ENCODE data around the gene TCF4.
A peak's percentile ranks its signal among the peaks of the same experiment; 100 is the strongest.

Gene TCF4

GRCh38 chr18:55547705-55548056 lies 40.3 kb downstream of the TCF4 start:
- DNase-seq (ENCODE audit: extremely low read depth in 1 of 2, low read depth in 1 of 2), result no peak

GRCh38 chr18:55546851-55547704 lies 40.9 kb downstream of the TCF4 start:
- DNase-seq (ENCODE audit: extremely low read depth in 1 of 2, low read depth in 1 of 2), result no peak

GRCh38 chr18:55544014-55544413 lies 44.0 kb downstream of the TCF4 start:
- no peak for DNase-seq (ENCODE audit: extremely low read depth in 1 of 2, low read depth in 1 of 2)

DNA sequence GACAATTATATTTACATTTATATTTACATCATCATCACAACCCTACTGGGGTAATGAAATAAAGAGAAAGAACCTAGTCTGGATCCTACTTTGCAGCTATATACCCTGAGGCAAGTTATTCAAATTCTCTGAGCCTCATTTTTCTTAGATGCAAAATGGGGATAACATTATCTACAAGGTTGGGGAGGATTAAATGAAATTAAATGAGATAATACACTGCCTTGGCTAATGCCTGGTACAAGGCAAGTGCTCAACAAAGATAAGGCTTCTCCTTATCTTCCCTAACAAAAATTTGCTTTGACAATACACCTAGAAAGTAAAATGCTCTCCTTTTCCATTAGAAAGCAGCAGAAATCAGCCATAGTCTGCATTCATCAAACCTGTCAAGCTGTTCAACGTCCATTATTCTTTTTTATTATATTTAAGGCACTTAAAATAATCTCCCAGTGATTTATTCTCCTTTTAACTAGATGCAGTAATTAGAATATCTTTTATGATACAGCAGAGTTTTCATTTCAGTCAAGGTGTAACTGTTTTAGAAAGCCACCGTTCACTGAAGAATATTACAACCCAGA lies 44.8 kb downstream of the TCF4 start:
- DNase-seq (ENCODE audit: extremely low read depth in 1 of 2, low read depth in 1 of 2), result no peak

- no peak for DNase-seq (ENCODE audit: extremely low read depth in 1 of 2, low read depth in 1 of 2)
These were observed 46.4 kb downstream of the TCF4 start for GRCh38 chr18:55541571-55541970.

- DNase-seq (ENCODE audit: extremely low read depth in 1 of 2, low read depth in 1 of 2), result no peak
These were observed 48.8 kb downstream of the TCF4 start for GRCh38 chr18:55539240-55539639.

DNA sequence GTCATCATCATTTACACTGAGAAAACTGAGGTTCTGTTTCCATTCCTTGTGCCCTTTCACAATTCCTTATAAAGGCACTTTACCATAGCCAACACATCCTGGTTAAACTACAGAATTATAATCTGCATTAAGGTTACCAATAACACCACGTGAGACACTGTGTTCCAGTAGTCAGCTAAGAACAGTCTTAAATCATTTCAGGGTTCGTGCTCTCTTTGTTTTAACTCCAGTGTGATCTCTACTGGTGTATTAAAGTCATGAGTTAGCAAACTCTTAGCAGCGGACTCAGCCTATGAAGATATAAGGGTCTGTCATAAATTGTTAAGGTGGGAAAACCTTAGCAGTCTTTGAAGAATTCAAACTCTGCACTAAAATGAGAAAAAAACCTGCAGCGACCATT lies 53.0 kb downstream of the TCF4 start:
- DNase-seq (ENCODE audit: extremely low read depth in 1 of 2, low read depth in 1 of 2), result no peak

DNA sequence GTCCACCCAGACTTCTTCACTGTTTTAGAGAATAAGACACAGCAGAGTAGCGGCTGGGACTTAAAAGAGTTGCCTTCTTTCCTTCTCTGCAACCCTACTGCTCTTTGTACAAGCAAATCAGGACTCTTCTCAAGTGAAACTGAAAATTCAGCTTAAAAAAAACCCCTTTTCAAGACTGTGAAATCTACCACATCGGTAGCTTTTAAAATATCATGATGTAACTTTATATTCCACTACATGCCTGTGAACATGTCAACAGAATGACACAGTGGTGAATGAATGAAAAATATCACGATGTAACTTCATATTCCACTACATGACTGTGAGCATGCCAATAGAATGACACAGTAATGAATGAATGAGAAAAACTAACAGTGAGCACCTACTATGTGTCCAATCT lies 53.4 kb downstream of the TCF4 start:
- DNase-seq (ENCODE audit: extremely low read depth in 1 of 2, low read depth in 1 of 2), result no peak

DNA sequence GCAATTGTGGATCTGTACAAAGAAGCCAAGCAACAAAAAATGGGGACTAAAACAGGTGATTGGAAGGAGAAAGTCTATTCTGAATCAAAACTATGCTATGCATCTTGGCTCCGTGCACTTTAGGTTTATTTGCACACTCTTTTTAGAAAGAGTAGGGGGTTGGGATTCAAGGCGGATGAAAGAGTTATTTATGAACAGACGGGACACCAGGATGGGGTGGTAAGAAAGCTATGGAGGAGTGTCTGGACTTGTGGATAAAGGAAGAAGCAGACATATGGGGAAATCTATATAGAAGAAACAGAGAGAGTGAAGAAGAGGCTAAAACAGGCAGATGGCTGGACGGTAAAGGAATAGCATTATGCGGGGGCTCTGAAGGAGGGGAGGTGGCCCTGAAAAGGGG lies 57.8 kb downstream of the TCF4 start:
- no peak for DNase-seq (ENCODE audit: extremely low read depth in 1 of 2, low read depth in 1 of 2)

DNA sequence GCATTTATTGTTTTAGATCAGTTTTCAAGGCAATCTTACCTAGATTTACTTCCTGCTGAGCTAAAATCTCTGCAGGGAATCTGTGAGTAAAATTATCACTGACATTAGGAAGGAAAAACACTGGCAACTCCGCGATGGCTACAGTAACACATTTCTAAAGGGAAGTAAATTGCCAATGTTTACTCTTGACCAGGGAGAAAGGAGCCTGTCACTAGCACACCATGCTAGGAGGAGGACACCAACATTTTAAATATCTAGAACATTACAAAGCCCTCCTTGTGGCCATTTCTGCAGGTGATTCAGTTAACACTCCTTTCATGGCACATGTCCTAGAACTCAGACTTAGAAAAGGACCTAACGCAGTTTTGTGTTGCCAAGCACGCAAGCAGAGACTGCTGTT lies 58.4 kb downstream of the TCF4 start:
- no peak for DNase-seq (ENCODE audit: extremely low read depth in 1 of 2, low read depth in 1 of 2)

GRCh38 chr18:55525845-55526244 lies 62.1 kb downstream of the TCF4 start:
- no peak for DNase-seq (ENCODE audit: extremely low read depth in 1 of 2, low read depth in 1 of 2)

DNA sequence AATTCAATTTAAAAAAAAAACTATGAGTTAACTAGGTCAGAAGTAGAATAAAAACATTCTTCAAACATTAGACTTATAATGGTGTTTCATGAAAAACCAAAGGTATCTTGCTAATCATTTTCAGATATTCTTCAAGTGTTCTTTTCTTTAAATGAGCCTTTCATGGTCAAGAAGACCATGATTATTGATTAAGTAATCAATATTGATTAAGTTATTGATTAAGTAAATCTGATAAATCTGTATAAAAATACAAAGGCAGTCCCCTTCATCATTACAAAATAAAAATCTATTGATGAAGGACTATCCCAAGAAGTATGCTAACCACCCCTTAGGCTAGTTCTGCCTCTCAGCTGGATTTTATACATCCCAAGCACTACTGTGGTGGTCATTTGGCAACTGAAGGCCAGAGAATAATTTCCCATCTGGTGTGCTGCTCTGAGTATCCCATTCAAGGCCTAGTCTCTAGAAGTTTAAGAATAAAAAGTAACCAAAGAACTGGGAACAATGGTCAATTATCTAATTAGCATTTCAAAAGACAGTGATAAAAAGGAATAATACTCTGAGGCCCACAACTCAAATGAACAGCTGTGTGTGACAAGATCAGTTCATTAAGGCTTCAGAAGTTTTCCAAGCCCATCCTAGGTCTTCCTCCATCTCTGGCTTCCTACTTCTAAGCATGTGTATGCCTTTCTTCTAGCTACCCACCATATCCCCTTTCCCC lies 63.5 kb downstream of the TCF4 start:
- no peak for DNase-seq (ENCODE audit: extremely low read depth in 1 of 2, low read depth in 1 of 2)

GRCh38 chr18:55523001-55523400 lies 65.0 kb downstream of the TCF4 start:
- DNase-seq (ENCODE audit: extremely low read depth in 1 of 2, low read depth in 1 of 2), result no peak

GRCh38 chr18:55522011-55522410 lies 66.0 kb downstream of the TCF4 start:
- DNase-seq (ENCODE audit: extremely low read depth in 1 of 2, low read depth in 1 of 2), result peak in 1 of 2 donors; percentile 4

- DNase-seq (ENCODE audit: extremely low read depth in 1 of 2, low read depth in 1 of 2), result no peak
These were observed 70.9 kb downstream of the TCF4 start for GRCh38 chr18:55517055-55517454.

GRCh38 chr18:55515941-55516710 lies 71.9 kb downstream of the TCF4 start:
- DNase-seq (ENCODE audit: extremely low read depth in 1 of 2, low read depth in 1 of 2), result no peak

GRCh38 chr18:55515214-55515613 lies 72.8 kb downstream of the TCF4 start:
- no peak for DNase-seq (ENCODE audit: extremely low read depth in 1 of 2, low read depth in 1 of 2)

DNA sequence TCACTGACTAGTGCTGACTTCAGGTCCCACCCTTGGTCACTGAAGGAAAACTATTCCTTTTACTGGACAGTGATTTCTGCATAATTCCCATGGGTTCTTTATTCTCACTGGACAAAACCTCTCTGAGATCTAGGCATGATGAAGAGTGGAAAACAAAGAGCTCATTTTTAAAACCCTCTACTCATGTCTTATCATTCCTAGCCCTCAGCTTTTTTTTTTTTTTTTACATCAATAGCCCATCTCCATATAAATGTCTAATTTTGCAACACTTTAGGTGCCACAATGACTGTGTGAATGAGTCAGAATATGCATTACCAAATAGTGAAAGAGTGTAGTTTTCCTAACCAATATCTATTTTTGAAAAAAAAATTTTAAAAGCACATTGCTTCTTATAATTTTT lies 74.8 kb downstream of the TCF4 start:
- DNase-seq (ENCODE audit: extremely low read depth in 1 of 2, low read depth in 1 of 2), result no peak

- DNase-seq (ENCODE audit: extremely low read depth in 1 of 2, low read depth in 1 of 2), result no peak
These were observed 76.7 kb downstream of the TCF4 start for GRCh38 chr18:55511277-55511676.

DNA sequence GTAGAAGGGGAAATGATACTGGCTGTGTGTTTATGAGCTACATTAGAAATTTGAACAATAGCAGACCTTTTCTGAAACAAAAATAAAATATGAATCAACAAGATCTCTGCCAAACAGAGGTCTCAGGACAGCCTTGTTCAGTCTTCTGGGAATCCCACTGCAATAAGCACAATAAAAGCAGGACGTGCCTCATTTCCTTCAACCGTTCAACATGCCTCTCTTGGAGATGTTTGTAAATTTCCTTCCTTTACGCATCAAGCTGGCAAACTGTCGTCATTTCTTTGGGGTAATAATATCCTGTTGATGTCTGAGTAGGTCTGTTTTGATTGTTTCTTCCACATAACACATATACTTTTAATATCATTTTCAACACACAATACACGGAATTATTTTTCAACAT lies 77.2 kb downstream of the TCF4 start:
- DNase-seq (ENCODE audit: extremely low read depth in 1 of 2, low read depth in 1 of 2), result no peak

GRCh38 chr18:55509631-55510324 lies 78.2 kb downstream of the TCF4 start:
- no peak for DNase-seq (ENCODE audit: extremely low read depth in 1 of 2, low read depth in 1 of 2)
